Measurements from ENCODE around the gene CLDN5. TPM values are rescaled to one million over a fixed set of nuclear protein-coding genes. Genes with fewer than 3 reads are reported as not detected.
"Not testable (repeated sequence)": the region's sequence is repeated elsewhere in the genome, so short reads cannot be mapped to it uniquely, and the experiment has no call there.

CLDN5 gene
- total RNA-seq, 1 donor from 2014 or later, result 904 TPM

- not testable (repeated sequence) for DNase-seq (ENCODE audit: low read depth in 2 of 2)
Observed at GRCh38 chr22:19548427-19548826, 24.2 kb upstream of the CLDN5 start.

- no peak for DNase-seq (ENCODE audit: low read depth in 2 of 2)
Observed at GRCh38 chr22:19547620-19548019, 23.4 kb upstream of the CLDN5 start.

DNA sequence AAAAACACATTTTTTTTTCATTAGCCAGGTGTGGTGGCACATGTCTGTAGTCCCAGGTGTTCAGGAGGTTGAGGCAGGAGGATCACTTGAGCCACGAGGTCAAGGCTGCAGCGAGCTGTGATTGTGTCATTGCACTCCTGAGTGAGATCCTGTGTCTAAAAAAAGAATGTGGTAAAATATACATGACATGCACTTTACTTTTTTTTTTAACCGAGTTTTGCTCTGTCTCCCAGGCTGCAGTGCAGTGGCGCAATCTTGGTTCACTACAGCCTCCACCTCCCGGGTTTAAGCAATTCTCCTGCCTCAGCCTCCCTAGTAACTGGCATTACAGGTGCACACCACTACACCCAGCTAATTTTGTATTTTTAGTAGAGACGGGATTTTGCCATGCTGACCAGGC lies 22.5 kb upstream of the CLDN5 start:
- DNase-seq (ENCODE audit: low read depth in 2 of 2), result no peak

DNA sequence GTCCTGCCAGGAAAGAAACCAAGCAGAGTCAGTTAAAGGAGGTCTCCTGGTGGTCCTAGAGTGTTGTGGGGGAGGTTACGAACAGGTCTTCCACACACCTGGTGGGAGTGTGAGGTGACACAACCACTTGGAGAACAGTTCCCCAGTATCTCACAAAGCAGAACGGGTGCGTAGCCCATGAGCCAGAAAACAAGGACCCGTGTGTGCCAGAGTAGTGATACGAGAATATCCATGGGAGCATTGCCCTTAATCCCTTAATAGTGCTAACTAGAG lies 21.7 kb upstream of the CLDN5 start:
- no peak for DNase-seq (ENCODE audit: low read depth in 2 of 2)

DNA sequence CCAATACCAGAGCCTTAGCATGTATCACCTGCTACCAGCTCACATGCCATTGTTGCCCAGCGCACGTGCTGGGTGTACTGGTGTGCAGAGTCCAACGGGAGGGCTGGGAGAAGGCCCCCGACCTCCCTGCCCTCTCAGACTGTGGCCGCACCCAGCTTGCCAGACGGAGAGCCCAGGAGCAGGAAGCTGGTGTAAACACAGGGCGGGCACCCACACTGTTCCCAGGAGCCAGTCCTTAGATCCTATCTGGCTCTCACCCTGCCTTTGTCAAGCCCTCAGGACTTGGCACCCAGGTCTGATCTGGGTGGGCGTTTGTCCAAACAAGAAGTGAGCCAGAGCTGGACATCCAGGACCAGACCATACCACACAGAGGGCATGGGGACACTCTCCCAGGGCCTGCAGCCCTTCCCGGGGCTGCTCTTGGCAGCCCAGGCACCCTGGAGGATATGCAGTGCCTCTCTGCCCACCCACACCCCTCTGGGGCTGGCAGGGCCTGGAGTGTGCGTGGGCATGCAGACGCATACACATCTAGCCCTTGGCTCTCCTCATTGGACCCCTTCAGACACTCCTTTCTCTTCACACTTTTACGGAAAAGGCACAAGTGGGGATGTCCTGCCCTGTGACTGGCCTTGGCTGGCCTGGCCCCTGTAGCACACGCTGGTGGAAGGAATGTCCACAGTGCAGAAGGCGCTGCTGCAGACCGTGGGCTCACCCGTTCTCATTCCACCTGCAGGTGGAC lies 19.9 kb upstream of the CLDN5 start:
- DNase-seq (ENCODE audit: low read depth in 2 of 2), result no peak

DNA sequence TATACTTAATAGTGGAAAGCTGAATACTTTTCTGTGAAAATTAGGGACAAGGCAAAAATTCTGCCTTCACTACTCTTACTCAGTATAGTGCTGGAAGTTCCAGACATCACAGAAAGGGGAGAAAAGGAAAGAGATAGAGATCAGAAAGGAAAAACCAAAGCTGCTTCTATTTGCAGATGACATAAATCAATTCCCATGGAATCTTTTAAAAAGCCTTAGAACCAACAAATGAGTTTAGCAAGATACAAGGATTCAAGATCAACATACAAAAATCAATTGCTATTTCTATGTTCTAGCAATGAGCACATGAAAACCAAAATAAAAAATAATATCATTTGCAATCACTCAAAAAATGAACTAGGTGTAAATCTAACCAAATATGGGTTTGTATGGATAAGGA lies 16.2 kb upstream of the CLDN5 start:
- DNase-seq (ENCODE audit: low read depth in 2 of 2), result no peak

- no peak for DNase-seq (ENCODE audit: low read depth in 2 of 2)
Observed at GRCh38 chr22:19537941-19538488, 13.8 kb upstream of the CLDN5 start.

- no peak for DNase-seq (ENCODE audit: low read depth in 2 of 2)
Observed at GRCh38 chr22:19536564-19536963, 12.4 kb upstream of the CLDN5 start.

- peak; percentile 29 to 67 for DNase-seq (ENCODE audit: low read depth in 2 of 2)
Observed at GRCh38 chr22:19535001-19535400, 10.8 kb upstream of the CLDN5 start.

GRCh38 chr22:19533857-19534256 lies 9.6 kb upstream of the CLDN5 start:
- DNase-seq (ENCODE audit: low read depth in 2 of 2), result no peak

GRCh38 chr22:19533049-19533626 lies 8.9 kb upstream of the CLDN5 start:
- no peak for DNase-seq (ENCODE audit: low read depth in 2 of 2)

DNA sequence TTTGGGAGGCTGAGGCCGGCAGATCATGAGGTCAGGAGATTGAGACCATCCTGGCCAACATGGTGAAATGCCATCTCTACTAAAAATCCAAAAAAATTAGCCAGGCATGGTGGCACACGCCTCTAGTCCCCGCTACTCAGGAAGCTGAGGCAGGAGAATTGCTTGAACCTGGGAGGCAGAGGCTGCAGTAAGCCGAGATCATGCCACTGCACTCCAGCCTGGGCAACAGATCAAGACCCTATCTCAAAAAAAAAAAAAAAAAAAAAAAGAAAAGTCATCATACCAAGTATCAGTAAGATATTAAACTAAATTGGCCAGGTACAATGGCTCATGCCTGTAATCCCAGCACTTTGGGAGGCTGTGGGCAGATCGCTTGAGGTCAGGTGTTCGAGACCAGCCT lies 7.1 kb upstream of the CLDN5 start:
- not testable (repeated sequence) for DNase-seq (ENCODE audit: low read depth in 2 of 2)

DNA sequence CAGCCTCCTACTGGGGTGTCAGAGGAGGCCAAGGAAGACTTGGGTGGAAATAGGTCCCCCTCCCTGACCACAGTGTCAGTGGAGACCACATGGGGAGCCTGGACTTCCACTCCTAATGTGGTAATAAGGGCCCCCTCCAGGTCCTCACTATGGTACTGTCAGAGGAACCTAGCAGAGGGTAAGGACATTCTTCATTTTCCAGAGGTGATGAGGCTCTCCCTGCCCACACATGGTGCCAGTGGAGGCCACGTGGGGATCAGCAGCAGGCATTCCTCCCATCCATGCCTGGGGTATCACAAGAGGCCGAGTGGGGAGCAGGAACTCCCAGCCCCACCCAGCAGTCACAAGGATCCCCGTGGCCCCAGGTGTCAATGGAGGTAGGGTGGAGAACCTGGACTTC lies 6.5 kb upstream of the CLDN5 start:
- DNase-seq (ENCODE audit: low read depth in 2 of 2), result no peak

DNA sequence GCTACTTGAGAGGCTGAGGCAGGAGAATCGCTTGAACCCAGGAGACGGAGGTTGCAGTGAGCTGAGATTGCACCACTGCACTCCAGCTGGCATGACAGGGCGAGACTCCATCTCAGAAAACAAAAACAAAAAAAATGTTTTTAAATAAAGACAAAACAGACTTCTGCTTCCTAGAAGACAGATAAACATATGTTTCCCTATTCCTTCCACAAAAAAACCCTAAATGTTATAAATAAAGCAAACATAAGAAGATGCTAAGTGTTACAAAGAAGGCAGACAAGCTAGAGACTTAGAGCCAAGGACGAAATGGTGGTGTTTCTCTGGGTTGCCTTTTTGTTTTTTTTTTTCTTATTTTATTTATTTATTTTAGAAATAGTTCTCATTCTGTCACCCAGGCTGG lies 5.6 kb upstream of the CLDN5 start:
- no peak for DNase-seq (ENCODE audit: low read depth in 2 of 2)

DNA sequence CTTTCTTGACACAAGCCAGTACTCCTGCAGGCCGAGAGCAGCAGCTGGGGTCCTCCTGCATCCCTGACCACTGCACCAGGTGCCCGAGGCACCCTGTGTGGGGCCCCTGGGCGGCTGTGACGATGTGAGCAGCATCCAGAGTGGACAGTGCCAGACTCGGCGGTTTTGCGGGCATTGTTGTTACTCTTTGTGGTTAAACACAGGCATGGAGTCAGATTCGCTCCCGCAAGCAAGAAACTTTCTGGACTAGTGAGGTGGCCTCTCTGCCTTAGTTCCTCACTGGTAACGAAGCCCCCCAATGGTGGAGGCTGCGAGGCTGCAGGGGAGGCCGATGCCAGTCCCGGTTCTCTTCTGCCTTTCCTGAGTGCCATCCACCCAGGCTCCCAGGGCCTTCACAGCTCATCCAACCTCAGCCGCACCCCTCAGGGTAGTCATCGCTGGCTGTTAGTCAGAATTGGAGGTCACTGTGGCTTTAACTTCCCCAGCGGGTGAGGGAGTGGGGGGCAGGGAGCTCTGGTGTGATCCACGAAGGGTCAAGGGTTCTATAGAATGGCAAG lies 3.7 kb upstream of the CLDN5 start:
- peak in 1 of 2 donors; percentile 25 for DNase-seq (ENCODE audit: low read depth in 2 of 2)

- DNase-seq (ENCODE audit: low read depth in 2 of 2), result peak in 1 of 2 donors; percentile 66
Observed at GRCh38 chr22:19527321-19527721, 3.1 kb upstream of the CLDN5 start.

- no peak for DNase-seq (ENCODE audit: low read depth in 2 of 2)
Observed at GRCh38 chr22:19526702-19527111, 2.5 kb upstream of the CLDN5 start.

DNA sequence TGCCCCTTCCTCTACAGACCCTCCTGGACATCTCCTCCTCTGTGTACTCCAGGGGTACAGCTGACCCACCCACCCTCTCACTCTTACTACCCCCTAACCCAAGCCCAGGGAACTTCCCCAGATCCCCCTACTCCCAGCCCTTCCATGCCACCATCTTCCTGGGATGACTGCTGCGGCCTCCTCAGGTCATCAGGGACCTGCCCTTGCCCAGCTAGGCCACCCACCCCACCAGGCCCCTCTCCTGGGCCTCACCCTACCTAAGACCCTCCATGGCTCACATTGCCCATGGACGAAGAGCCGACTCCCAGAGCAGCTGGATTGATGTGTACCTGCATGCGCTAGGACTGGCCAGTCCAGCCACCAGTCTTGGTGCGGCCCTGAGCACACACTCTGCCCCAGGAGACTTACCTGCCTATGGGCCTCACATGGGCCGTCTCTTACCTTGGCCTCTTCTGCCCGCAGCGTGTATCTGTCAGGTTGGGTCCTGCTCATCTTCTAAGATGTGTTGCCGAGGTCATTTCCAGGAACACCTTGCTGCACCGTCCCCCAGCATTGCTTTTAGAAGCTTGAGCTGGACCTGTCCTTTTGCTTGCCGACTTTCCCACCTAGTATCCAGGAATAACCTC lies 2.0 kb upstream of the CLDN5 start:
- no peak for DNase-seq (ENCODE audit: low read depth in 2 of 2)

GRCh38 chr22:19525666-19526065 lies 1.5 kb upstream of the CLDN5 start:
- no peak for DNase-seq (ENCODE audit: low read depth in 2 of 2)

GRCh38 chr22:19525116-19525660 lies 978 bp upstream of the CLDN5 start:
- DNase-seq (ENCODE audit: low read depth in 2 of 2), result peak; percentile 48 to 50

DNA sequence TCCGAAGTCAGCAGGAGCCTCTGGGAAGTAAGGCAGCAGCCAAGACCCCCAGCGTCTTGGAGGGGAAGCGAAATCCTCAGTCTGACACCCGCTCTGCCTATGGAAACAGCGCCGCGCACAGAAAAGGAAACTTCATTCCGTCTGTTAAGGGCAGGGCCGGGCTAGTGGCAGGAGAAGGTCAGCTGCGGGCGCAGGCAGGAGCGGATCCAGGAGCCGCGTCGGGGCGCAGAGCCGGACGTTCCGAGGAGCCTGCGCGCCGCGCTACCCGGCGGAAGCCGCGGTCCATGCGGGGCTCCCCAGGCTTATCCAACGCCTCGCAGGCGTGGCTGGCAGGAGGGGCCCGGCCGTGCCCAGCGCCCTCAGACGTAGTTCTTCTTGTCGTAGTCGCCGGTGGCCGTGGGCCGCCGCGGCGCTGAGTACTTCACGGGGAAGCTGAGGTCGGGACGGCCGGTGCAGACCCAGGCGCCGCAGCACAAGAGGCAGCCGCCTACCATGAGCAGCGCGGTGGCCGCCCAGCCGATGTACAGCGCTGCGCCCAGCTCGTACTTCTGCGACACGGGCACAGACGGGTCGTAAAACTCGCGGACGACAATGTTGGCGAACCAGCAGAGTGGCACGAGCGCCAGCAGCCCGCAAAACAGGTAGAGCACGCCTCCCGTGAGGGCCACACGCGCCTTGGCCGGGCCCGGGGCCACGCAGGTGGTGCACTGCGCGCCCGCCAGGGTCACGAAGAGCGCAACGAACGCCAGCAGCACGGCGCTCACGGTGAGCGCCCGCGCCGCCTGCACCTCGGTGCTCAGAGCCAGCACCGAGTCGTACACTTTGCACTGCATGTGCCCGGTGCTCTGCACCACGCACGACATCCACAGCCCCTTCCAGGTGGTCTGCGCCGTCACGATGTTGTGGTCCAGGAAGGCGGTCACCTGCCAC lies 705 bp downstream of the CLDN5 start:
- DNase-seq (ENCODE audit: low read depth in 2 of 2), result peak; percentile 62 to 68

All from lung microvascular endothelial cell (primary cell).